NCI-H1417 (cell line): ENCODE results near the gene IGF2.

Experiments
- DNase-seq, 3 experiments: peaks; one replicate each; lab custom pipeline; 2025; lab: John Stamatoyannopoulos, UW

Gene IGF2

DNA sequence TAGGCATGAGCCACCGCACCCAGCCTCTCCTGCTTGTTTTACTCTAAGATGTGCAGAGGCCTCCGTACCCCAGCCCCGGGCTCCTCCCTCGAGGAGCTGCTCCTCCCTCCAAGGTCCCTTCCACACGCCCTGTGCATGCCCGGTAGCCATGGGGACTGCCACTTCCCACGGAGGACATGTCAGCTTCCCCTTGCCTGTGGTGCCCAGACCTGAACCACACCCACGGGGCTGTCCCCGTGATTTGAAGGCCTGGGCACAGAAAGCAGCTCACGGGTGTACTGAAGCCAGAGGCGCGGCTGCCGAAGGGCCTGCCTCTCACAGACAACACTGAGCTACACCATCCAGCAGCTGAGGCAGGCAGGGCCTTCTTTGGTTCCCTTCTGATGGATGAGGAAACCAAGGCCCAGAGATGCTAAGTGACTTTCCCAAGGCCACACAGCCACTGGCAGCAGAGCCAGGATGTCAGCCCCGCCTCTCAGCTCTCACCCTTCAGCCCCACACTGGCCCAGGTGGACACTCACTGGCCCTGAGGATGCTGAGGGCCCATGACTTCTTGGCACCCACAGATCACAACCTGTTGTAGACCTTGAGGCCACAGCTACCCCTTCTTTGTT, 14.5 kb upstream of the IGF2 start:
- DNase-seq: no peak

DNA sequence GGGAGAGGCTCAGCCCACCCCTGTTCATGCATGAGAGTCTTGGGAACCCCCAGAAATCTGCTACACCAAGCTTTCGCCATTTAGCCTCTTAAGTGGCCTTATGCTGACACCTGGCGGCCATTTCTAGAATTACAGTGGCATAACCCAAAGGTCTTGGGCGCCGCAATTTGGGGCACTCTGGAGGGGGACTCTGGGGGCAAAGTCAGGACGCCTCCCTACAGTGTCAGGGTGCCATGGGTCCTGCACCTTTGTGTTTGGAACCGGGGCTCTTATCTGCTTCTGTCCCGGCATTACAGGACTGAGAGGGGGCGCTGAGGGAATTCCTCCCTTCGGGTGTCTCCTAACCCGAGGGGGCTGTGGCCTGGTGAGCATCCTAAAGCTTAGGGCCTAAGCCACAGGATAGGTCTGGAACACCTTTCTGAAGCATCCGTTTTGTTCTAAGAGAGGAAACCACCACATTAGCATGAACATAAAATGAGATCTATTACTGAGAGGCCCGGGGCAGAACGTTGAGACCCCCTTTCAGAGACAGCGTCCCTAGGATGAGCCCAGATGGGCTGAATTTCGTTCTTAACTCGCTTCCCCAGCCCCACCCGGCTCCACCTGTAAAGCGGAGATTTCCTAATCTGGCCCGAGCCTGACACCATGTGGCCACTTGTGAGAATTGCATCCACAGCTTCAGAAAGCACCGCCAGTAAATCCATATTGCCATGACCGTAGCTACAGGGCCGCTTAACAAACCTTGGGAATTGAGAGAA, 12.5 kb upstream of the IGF2 start:
- peak; percentile 73 to 93 (median 87) for DNase-seq

DNA sequence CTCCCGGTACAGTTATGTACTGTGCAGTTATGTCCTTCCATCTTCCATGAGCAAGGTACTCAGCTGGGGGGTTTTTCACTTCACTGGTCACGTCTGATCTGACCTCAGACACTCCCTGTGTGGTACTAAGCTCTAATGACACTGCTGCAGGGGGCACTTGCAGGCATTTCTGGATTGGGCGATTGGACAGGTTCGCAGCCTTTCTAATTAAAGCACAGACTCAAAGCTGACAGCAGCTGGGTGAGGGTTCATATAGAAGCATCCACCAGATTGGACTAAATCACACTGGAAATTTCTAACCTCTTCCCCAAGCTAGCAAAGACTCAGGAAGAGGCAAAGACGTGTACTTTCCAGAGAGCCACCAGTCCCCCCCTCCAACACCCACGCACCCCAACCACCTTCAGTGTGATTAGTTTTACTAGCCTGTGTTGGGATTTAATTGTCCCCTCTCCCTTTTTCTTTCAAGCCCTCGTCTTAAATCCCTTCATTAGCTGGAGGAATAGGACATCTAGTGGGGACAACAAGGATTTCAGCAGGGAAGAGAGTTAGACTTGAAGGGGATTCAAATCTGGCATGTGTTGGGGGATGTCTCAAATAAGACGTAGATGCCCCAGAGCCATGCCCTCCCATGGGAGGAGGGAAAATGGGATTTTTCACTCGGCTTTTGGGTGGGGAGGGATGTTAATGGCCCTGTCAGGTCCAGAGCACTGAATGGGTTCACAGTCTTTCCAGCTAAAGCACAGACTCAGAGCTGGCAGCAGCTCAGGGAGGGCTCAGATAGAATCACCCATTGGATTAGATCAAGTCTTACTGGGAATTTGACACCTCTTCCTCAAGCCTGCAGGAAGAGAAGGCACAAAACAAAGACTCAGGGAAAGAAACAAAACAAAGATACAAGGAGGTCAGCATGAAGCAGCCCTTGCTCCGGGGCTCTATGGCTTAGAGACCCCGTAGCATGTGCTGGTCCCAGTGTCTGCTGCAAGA, 11.0 kb upstream of the IGF2 start:
- peak in 2 of 3 experiments; percentile 45 to 84 for DNase-seq

DNA sequence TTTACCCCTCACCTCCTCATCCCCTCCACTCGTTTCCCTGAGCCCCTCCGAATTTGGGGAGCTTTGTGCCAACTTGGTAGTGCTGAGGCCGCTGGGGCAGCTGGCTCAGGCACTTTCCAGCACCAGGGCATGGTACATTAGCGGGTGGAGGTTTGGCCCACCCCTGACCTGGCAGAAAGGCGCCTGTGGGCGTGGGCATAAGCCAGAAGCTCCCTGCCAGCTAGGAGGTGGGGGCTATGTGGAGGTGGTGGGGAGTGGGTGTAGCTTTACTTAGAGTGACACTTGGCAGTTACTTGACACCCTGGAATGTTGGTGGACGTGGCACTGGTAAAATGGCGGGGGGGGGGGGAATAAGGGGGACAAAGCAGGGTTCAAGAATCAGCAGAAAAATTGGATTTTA, 10.3 kb upstream of the IGF2 start:
- DNase-seq: no peak

DNA sequence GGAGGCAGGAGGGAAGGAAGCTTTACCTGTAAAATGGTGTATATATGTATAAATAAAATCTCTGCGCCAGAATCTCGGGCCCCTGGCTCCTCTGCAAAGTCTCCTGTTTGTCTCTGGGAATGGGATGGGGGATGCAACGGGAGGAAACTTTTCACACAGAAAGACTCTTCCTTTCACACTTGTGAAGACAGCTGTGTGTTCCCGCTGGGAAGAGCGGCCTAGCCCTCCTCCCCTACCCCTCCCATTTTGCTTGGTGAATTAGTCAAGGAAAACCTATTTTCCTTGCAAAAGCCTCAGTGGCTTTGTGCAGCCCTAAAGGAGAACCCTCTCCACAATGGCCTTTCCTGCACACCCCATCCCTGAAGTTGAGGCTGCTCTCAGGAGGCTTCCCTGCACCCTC, 9.4 kb upstream of the IGF2 start:
- no peak for DNase-seq

DNA sequence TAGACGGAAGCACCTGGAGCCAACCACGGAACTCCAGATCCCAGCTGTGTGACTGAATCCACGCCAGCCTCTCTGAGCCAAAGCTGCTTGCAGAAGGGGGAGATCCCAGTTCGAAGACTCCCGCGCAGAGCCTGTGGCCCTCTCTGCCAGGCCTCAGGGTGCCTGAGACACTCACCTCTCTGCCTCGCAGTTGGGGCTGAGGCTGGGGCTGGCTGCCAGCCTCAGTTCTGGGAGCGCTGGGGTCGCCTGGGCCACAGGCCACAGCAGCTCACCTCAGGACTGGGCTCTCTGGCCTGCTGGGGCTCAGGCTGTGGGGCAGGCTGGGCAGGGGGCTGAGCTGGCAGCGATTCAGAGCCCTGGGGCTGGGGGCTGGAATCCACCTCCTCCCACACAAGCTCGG, 8.2 kb upstream of the IGF2 start:
- peak in 1 of 3 experiments; percentile 9 for DNase-seq

DNA sequence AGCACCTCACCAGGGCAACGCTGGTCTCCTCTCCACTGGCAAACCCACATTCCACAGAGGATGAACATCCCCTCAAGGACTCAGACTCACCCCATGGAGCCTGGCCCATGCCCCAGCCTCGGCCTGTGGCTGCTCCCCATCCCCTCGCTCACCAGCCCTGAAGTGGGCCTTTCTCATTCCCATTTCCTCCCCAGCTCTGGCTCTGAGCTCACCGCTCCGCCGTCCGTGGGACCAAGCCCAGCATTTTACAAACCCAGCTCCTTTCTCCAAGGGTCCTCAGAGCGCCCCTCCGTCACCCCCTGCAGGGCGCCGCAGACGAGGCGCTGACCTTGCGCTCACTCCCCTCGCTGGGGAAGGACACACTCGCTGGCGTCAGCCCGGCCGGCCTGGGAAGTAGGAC, 6.9 kb upstream of the IGF2 start:
- no peak for DNase-seq

DNA sequence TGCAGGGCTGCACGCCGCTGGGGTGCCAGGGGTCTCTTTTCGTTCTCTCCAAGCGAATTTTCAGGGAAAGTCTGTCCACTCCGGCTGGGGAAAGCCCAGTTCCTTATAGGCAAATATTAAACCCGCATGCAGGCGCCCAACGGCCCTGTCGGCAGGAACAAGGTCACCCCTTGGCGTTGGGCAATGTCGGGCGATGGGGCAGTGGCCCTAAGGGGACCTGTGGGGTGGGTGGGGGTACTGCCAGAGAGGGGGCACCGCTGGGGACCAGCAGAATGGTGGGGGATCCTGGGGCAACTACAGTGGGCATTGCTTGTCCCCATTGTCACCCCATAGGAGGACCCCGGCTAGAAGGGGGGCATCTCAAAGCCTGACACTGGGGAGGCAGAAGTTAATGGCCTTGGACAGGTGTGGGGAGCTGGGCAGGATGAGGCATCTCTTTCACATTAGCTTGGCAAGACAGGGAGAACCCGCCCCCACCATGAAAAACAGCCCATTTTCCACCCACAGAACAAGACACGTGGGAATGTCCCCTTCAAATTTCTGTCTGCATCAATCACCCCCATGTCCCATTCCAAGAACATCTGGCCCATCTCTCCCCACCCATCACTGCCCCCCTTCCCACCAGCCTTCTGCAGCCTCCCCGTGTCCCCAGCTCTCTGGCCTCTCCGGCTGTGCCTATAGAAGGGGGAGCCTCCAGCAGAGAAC, 5.5 kb upstream of the IGF2 start:
- no peak for DNase-seq

DNA sequence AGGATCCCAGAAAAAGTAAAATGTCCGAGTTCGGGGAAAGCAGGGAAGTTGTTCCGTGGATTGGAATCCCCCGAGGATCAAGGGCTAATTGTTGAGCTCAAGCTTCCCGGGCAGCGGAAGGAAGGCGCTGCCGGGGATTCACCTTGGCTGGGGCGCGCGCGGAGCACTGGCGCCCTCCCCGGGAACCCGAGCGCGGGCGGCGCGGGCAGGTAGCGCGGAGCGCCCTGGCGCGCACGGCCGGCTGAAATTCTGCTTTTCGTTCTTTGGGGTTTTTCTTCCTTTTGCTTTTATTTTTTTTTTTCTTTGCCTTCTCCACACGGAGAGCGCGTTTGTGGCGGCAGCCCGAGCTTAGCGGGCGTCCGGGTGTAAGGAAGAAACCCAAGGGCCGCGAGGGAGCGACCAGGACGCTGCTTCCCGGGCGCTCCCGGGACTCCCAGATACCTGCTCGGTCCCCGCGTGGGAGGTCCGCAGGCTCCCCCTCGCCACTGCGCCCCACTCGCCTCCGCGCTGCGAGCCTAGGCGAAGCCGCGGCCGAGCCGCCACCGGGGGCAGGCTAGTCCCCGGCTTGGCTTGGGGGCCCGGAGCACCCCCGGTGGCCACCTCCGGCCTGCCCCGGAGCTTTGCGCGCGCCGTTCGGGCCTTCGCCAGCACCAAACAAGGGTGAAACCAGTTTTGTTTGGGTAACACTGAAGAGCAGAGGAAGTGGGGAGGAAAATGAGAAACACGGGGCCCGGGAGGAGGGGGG, 4.8 kb upstream of the IGF2 start:
- DNase-seq: peak in 2 of 3 experiments; percentile 54 to 60

DNA sequence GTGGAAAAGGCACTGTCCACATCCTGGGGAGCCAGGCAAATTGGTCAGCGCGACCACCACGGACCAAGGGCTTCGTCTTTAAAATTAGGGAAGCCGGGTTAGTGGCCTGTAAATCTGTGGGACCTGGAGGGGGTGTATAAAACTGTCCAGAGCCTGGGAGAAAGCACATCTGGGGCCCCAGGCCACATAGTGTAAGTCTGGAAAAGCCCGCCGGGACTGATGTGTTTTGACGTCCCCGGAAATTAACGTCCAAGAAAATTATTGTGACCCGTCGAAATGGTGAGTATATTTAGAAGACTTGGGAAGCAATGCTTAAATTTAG, 4.2 kb upstream of the IGF2 start:
- DNase-seq: no peak

DNA sequence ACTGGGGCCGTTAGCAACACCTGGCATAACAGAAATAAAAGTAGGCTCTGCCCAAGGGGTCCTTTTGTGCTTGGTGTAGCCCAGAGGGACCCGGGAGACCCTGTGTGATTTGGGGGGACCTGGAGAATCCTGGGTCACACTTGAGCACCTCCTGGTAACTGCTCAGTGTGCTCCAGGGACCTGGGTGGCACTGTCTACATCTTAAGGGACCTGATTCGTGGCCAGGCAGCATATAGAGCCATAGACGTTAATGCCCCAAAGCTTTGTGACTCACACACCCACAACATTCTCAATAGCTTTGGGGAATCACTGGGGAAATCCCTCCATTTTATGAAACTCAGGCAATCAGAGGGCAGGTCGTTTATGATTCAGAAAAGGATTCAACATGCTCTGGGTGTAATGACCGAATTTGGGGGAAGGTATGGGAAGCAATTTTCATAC, 3.6 kb upstream of the IGF2 start:
- DNase-seq: peak in 1 of 3 experiments; percentile 19

DNA sequence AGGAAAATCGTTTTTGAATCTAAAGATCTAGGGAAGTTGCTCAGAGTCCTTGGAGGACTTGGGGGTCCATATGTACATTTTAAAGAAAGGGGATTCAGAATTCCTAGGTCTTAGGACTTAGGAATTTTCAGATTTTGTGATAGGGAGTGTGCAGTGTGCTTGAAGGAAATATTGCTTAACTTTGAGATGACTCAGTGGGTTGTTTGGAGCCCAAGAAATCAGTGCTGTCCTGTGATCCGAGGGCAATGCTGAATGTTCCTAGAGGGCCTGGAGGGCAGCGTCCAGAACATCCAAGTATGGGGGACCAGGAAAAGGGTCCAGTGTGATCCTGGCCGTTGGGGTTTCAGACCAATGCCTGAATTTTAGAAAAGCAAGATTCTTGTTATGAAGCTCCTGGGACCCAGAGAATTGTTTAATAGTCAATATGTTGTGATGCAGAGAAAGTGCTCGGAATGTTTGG, 3.1 kb upstream of the IGF2 start:
- peak in 1 of 3 experiments; percentile 33 for DNase-seq

DNA sequence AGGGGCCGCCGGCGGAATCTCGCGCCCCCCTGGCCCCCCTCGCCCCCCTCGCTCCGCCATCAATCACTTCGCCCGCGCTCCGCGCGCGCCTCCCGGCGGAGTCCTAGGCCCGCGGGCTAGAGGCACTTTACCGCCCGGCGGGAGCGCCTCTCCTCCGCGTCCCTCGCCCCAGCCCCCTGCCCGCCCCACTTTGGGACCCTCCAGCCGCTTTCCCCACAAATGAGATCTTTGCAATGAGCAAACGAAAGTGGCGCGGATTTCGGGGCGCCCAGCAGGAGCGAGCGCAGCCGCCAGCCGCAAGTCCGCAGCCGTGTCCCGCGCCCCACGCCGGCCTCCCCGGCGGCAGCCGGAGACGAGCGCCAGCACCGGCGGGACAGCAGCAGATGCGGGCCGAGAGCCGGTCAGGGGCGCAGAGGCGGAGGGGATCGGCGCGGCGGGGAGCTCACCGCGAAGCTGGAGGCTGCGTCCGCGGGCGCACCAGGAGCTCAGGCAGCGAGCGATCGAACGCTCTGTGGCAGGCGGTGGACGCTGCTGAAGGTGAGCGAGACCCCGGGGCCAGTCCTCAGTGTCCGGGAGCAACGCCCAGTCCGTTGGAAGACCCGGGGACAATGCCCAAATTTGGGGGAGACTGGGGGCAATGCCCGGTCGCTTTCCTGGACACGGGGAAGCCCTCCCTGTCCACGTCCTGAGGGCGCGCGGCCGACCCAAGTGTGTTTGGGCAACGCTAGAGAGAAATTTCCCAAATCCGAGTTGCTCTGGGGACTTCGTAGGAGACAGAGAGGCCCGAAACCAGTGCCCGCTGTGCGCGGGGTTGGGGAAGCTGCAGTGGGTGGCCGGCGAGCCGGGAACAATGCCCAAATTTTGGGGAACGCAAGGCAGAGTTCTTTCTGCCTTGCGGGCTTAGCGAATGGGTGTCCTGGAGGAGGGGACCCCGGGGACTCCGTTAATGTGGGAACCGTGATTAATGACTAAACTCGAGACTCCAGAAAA, 1.5 kb upstream of the IGF2 start:
- peak in 2 of 3 experiments; percentile 58 to 67 for DNase-seq

DNA sequence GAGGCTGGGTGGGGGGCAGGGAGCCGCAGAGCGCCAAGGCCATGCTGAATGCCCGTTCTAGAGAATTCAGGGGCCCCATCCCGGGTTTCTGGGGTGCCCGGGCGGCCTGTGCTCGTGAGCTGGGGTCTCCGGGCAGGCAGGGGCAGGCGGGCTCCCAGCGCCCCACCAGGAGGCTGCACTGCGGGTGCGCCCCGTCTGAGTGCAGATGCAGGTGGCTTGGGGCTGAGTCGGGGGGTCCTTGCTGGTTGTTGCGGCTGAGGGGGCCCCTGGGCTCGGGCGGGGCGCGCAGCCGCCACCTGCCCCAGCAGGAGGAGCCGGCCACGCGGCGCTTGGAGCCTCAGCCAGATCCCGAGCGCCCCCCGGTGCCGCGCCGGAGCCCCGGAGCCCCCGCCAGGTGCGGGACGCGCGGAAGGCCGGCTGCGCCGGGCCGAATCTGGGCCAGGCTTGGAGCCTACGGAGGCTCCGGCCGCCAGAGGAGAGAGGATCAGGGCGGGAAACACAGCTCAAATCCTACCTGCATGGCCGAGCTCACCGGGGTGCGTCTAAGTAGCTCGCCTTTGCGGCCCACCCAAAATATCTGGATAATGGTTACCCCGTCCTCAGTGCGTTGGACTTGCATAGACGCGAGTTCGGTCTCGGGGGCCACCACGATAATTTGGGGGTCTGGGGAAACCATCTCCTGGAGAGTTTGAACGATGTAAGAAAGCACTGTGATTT, 590 bp upstream of the IGF2 start:
- peak in 2 of 3 experiments; percentile 70 to 79 for DNase-seq

DNA sequence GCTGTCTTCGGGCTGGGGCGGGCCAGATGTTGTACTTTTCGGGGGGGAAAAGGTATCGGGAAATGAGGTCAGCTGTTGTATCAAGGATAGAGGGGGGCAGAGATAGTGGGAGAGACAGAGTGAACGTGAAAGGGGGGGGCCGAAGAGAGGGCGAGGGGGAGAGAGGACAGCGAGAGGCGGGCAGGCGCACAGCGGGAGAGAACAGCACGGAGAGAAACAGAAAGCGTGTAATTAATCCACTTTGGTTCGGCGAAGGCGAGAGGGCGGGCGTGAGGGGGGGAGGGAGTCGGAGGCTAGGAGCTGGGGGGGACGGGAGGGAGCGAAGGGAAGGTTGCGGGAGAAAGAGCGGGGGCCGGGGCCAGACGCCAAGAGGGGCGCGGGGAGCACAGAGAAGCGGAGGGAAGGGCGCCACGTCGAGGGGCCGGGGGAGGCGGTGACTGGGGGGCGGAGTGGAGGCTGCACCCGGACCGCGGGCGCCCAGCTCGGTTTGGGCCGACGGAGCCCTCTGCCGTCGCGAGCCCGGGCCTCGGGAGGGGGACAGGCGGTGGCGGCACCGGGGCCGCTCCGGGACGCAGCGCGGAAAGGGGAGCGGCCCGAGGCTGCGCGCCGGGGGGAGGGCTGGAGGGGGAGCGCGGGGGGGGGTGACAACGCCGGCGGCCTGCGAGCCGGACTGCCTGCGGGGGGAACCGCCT, 612 bp downstream of the IGF2 start:
- DNase-seq: peak in 2 of 3 experiments; percentile 82 to 89

DNA sequence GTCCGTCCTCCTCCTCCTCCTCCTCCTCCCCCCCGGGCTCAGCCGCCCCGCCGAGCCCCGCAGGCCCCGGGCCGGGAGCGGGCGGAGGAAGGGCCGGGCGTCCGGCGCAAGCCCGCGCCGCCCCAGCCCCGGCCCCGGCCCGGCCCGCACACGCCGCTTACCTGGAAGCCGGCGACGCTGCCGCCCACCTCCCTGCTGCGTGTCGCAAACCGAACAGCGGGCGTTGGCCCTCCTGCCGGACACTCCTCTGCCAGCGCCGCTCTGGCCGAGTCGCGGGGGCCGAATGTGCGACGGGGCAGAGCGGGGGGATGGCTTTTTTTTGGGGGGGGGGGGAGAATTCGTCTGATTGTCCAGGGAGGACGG, 1.1 kb downstream of the IGF2 start:
- peak in 2 of 3 experiments; percentile 62 to 64 for DNase-seq

DNA sequence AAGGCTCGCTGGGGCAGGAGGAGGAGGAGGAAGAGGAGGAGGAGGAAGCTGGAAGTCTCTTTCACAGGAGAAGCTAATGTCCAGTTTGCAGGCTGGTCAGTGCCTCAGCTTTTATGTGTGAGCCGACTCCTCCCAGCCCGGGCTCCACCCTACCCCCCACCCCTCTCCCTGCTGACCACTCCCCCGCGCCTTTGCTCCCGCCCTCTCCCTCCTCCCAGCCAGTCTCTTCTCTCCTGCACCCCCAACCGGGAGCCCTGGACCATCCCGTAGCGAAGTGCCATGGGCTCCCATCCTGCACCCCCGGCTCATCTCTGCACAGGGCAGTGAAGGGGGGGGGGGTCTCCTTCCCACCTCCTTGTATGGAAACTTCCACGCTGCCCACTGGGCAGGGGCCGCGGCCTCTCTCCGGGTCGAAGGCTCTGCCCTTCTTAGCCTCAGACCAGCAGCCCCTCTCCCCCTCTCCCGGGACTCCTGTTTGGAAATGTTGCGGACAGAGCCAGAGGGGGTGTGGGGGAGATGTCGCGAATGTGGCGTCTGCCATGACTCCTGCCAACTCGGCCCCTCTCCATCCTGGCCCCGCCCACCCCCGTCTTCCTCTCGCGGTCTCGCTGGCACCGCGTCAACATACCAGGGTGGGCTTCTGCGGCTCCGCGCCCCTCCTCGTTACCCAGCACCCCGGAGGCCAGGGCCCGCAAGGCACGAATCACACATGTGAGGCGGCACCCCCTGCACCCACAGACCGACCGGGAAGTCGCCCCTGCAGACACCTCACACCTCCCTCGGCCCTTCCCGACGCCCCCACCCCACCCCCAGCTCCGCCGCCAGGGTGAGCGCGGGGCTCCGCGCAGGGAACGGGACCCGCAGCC, 1.8 kb downstream of the IGF2 start:
- peak in 2 of 3 experiments; percentile 67 to 72 for DNase-seq

DNA sequence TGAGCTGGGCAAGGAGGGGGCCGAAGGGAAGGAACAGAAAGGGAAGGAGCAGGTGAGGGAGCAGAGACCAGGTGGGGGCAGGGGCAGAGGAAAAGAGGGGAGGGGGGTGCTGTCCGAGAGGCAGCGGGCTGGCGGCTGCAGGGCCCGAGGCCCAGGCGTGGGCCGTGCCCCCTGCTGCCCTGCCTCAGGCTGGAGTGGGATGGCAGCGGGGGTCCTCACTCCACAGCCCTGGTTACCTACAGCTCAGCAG, 2.3 kb downstream of the IGF2 start:
- DNase-seq: no peak
